Globus pallidus (tissue), 1 donor: ENCODE results near the gene EXOC7.
"Not testable (repeated sequence)": the region's sequence is repeated elsewhere in the genome, so short reads cannot be mapped to it uniquely, and the experiment has no call there.

Experiments used
- DNase-seq: peaks from one replicate; pipeline ENCODE4 v3.0.0-alpha.2; 2015; ENCODE audit warnings: low spot score

Gene EXOC7

GRCh38 chr17:76075364-76076145, 28.0 kb downstream of the EXOC7 start:
- no peak for DNase-seq

- DNase-seq = no peak
Measured at GRCh38 chr17:76074390-76075363, 28.9 kb downstream of the EXOC7 start, which contains the start of gene GALR2. Gene GALR2 (plus strand): TSS chr17:76074781. CDS start chr17:76074884, 103 bp downstream.

GRCh38 chr17:76072148-76072858, 31.3 kb downstream of the EXOC7 start, which contains the start of gene SRP68:
Gene SRP68 (minus strand): TSS chr17:76072517. CDS start chr17:76072491, 26 bp downstream.
- peak; percentile 95 for DNase-seq

GRCh38 chr17:76071531-76072147, 31.9 kb downstream of the EXOC7 start:
- no peak for DNase-seq

- DNase-seq = no peak
Measured at GRCh38 chr17:76065775-76066174, 37.8 kb downstream of the EXOC7 start.

- DNase-seq = no peak
Measured at GRCh38 chr17:76063875-76064546, 39.6 kb downstream of the EXOC7 start.

- DNase-seq = not testable (repeated sequence)
Measured at GRCh38 chr17:76058264-76058663, 45.3 kb downstream of the EXOC7 start.

GRCh38 chr17:76056882-76057281, 46.7 kb downstream of the EXOC7 start:
- no peak for DNase-seq

- no peak for DNase-seq
Measured at GRCh38 chr17:76054112-76054476, 49.5 kb downstream of the EXOC7 start.

- DNase-seq = no peak
Measured at GRCh38 chr17:76053246-76054111, 50.1 kb downstream of the EXOC7 start.

GRCh38 chr17:76051561-76051960, 52.0 kb downstream of the EXOC7 start:
- no peak for DNase-seq

- no peak for DNase-seq
Measured at GRCh38 chr17:76050538-76051467, 52.8 kb downstream of the EXOC7 start.

- no peak for DNase-seq
Measured at GRCh38 chr17:76049836-76050537, 53.6 kb downstream of the EXOC7 start.

- DNase-seq = no peak
Measured at GRCh38 chr17:76049239-76049638, 54.3 kb downstream of the EXOC7 start.

GRCh38 chr17:76048711-76049110, 54.9 kb downstream of the EXOC7 start:
- no peak for DNase-seq

GRCh38 chr17:76048025-76048605, 55.5 kb downstream of the EXOC7 start:
- DNase-seq = no peak

- DNase-seq = no peak
Measured at GRCh38 chr17:76046064-76046463, 57.5 kb downstream of the EXOC7 start.

GRCh38 chr17:76044475-76045007, 59.0 kb downstream of the EXOC7 start:
- DNase-seq = not testable (repeated sequence)
